Measurements from ENCODE around the gene MED10.

The MED10 gene, protein sequence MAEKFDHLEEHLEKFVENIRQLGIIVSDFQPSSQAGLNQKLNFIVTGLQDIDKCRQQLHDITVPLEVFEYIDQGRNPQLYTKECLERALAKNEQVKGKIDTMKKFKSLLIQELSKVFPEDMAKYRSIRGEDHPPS

DNA sequence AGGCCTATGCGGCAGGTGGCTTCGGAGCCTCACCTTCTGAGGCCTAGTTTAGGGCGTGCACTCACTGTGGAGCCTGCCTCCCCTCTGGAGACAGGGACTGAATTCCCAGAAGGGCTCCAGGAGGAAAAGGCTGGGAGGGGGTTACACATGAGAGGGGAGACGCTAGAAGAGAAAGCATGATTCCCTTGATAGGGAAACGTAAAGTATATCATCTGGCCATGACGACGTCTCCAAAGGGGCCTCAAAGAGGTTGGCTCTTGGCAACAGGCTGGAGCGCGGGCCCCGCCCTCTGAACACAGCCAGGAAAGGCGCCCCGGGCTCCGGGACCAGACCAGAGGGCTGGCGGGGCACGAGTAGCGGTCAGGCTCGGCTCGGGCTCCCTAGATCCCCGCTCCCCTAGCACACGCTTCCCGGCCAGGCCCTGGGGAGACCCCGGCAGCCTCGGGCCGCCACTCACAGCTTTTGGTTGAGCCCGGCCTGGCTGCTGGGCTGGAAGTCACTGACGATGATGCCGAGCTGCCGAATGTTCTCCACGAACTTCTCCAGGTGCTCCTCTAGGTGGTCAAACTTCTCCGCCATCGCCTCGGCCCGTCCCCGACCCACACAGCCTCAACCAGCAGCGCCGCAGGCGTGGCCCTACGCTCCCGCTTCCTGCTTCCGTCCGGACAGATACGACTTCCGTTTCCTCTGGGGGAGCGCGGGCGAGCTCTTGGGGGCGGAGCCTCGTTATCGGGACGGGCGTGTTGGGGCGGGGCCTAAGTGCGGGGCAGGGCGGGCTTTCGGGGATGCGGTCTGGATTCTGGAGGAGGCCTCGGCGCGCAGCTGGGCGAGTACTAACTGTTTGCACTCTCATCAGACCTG, at the start of gene MED10:
Gene MED10, minus strand, starts transcription at position 643 of the 861 bp plus-strand sequence. Its CDS starts 64 bp downstream, at position 579.
- peak within 1 kb of the TSS; percentile 91 for H3K4me2 ChIP-seq (ENCODE audit: low read depth, low read length)
- H3K4me1 ChIP-seq (ENCODE audit: low read length), result peaks cover 14% of the 10 kb centered on the region
- peak within 1 kb of the TSS; percentile 92 for H3K4me3 ChIP-seq (ENCODE audit: low read length)
- H3K36me3 ChIP-seq (replicated peaks; ENCODE audit: insufficient read depth, low read length), result peaks cover 16% of the 10 kb centered on the region
- TF ChIP-seq CTCF (IDR thresholded peaks at IDR 0.05; ENCODE audit: low read length) (no peak), EZH2phosphoT487 (IDR thresholded peaks at IDR 0.05; ENCODE audit: low read length) (no peak), EZH2 (optimal IDR thresholded peaks at IDR 0.05; ENCODE audit: low read depth, low read length) (no peak)
- peak within 1 kb of the TSS; percentile 61 for H3K27ac ChIP-seq (ENCODE audit: low read length)
- H3K9me3 ChIP-seq (replicated peaks; ENCODE audit: insufficient read depth, low read length), result no peaks in the 10 kb centered on the region
- H3K79me2 ChIP-seq (ENCODE audit: low read length), result peaks cover 54% of the 10 kb centered on the region
- no peaks in the 10 kb centered on the region for H4K20me1 ChIP-seq (ENCODE audit: insufficient read depth, low read length)
- no peaks in the 10 kb centered on the region for H3F3A ChIP-seq (ENCODE audit: insufficient read depth, low read length)
- no peaks in the 10 kb centered on the region for H3K9me2 ChIP-seq (replicated peaks; ENCODE audit: insufficient read depth, low read length)
- no peaks in the 10 kb centered on the region for H3K27me3 ChIP-seq (replicated peaks; ENCODE audit: insufficient read depth, low read length)
- H2AFZ ChIP-seq (ENCODE audit: low read length), result peak within 1 kb of the TSS; percentile 61
- peak; percentile 97 for DNase-seq
- H3K9ac ChIP-seq (ENCODE audit: low read length), result peak within 1 kb of the TSS; percentile 89

DNA sequence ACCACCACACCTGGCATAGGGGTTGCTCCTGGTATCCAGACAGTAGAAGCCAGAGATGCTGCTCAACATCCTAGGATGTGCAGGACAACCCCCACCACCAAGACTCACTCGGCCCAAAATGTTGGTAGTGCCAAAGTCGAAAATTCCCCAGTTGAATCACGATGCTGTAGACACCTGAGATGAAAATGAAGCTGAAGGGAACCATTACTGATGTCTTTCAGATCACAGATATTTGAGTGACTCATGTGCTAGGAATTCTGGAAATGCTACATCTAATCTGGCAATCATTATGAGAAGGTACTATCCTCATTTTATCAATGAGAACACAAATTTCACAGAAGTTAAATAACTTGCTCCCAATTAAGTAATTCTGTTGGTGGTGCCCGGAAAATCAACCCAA, 49.3 kb upstream of the MED10 start:
- H3K4me3 ChIP-seq (ENCODE audit: low read length), result no peak overlapping the region

DNA sequence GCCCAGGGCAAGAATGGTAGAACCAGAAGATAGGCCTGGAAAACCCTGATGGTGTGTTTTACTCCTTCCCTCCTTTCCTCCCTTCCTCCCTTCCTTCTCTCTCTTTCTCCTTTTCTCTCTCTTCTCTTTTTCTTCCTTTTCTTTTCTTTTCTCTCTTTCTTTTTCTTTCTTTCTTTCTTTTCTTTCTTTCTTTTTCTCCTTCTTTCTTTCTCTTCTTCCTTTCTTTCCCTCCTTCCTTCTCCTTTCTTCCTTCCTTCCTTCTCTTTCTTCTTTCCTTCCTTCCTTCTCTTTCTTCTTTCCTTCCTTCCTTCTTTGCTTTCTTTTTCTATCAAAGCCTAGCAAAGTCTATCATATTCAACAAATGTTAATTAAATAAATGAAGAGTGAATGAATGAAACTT, 46.4 kb upstream of the MED10 start:
- Histone ChIP-seq H3K4me2 (ENCODE audit: low read depth, low read length) (no peak overlapping the region), H3K9me3 (replicated peaks; ENCODE audit: insufficient read depth, low read length) (no peaks in the 10 kb centered on the region), H3K27ac (ENCODE audit: low read length) (no peak overlapping the region), H4K20me1 (ENCODE audit: insufficient read depth, low read length) (no peaks in the 10 kb centered on the region), H2AFZ (ENCODE audit: low read length) (no peak overlapping the region), H3K27me3 (replicated peaks; ENCODE audit: insufficient read depth, low read length) (no peaks in the 10 kb centered on the region), H3K9me2 (replicated peaks; ENCODE audit: insufficient read depth, low read length) (no peaks in the 10 kb centered on the region), H3K4me3 (ENCODE audit: low read length) (no peak overlapping the region), H3K4me1 (ENCODE audit: low read length) (no peaks in the 10 kb centered on the region), H3K36me3 (replicated peaks; ENCODE audit: insufficient read depth, low read length) (no peaks in the 10 kb centered on the region), H3F3A (ENCODE audit: insufficient read depth, low read length) (no peaks in the 10 kb centered on the region), H3K79me2 (ENCODE audit: low read length) (no peaks in the 10 kb centered on the region), H3K9ac (ENCODE audit: low read length) (no peak overlapping the region)
- no peak for DNase-seq
- TF ChIP-seq EZH2phosphoT487 (IDR thresholded peaks at IDR 0.05; ENCODE audit: low read length), result no peak
- TF ChIP-seq EZH2 (optimal IDR thresholded peaks at IDR 0.05; ENCODE audit: low read depth, low read length), result no peak

More for the DNA sequence above, 49.3 kb upstream of the MED10 start:
- H3K27ac ChIP-seq (ENCODE audit: low read length), result no peak overlapping the region
- no peak for TF ChIP-seq CTCF (IDR thresholded peaks at IDR 0.05; ENCODE audit: low read length)
- TF ChIP-seq EZH2 (optimal IDR thresholded peaks at IDR 0.05; ENCODE audit: low read depth, low read length), result no peak
- no peak for TF ChIP-seq EZH2phosphoT487 (IDR thresholded peaks at IDR 0.05; ENCODE audit: low read length)
- no peaks in the 10 kb centered on the region for H3F3A ChIP-seq (ENCODE audit: insufficient read depth, low read length)
- H3K36me3 ChIP-seq (replicated peaks; ENCODE audit: insufficient read depth, low read length), result no peaks in the 10 kb centered on the region
- no peaks in the 10 kb centered on the region for H3K27me3 ChIP-seq (replicated peaks; ENCODE audit: insufficient read depth, low read length)
- H3K4me2 ChIP-seq (ENCODE audit: low read depth, low read length), result no peak overlapping the region
- no peaks in the 10 kb centered on the region for H3K9me3 ChIP-seq (replicated peaks; ENCODE audit: insufficient read depth, low read length)
- no peak overlapping the region for H3K9ac ChIP-seq (ENCODE audit: low read length)
- no peaks in the 10 kb centered on the region for H4K20me1 ChIP-seq (ENCODE audit: insufficient read depth, low read length)
- no peaks in the 10 kb centered on the region for H3K79me2 ChIP-seq (ENCODE audit: low read length)
- H3K9me2 ChIP-seq (replicated peaks; ENCODE audit: insufficient read depth, low read length), result no peaks in the 10 kb centered on the region
- no peak for DNase-seq
- no peak overlapping the region for H2AFZ ChIP-seq (ENCODE audit: low read length)
- H3K4me1 ChIP-seq (ENCODE audit: low read length), result no peaks in the 10 kb centered on the region

Data from MM.1S (cell line).